GM12874 (cell line): ENCODE measurements around the gene DUSP21.

Experiments used
- TF ChIP-seq, protein P1 (sequence below): IDR thresholded peaks from 2 replicates; pipeline ENCODE4 v1.5.1; 2011; ENCODE audit warnings: low read depth, mild to moderate bottlenecking, control low read depth, low read length, moderate library complexity; ENCODE audit not compliant: insufficient read depth

The DUSP21 gene

DNA sequence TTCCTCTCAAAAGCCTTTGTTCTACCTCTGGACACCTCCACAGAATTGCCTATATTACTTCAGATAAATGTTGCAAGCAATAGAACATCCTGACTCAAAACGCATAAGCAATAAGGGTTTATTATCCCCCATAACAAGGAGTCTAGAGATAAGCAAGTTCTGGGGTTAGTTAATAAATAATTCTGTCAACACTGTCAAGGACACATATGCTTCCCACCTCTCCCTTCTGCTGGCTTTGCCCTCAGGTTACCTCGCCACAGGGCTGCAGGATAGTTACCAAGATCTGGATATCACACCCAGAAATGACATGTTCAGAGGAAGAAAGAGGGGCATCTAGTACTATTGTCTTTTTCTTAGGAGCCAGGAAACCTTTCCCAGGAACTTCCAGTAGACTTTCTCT is 14.0 kb upstream of the DUSP21 start:
- TF ChIP-seq, protein P1, sequence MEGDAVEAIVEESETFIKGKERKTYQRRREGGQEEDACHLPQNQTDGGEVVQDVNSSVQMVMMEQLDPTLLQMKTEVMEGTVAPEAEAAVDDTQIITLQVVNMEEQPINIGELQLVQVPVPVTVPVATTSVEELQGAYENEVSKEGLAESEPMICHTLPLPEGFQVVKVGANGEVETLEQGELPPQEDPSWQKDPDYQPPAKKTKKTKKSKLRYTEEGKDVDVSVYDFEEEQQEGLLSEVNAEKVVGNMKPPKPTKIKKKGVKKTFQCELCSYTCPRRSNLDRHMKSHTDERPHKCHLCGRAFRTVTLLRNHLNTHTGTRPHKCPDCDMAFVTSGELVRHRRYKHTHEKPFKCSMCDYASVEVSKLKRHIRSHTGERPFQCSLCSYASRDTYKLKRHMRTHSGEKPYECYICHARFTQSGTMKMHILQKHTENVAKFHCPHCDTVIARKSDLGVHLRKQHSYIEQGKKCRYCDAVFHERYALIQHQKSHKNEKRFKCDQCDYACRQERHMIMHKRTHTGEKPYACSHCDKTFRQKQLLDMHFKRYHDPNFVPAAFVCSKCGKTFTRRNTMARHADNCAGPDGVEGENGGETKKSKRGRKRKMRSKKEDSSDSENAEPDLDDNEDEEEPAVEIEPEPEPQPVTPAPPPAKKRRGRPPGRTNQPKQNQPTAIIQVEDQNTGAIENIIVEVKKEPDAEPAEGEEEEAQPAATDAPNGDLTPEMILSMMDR, result no peak

DNA sequence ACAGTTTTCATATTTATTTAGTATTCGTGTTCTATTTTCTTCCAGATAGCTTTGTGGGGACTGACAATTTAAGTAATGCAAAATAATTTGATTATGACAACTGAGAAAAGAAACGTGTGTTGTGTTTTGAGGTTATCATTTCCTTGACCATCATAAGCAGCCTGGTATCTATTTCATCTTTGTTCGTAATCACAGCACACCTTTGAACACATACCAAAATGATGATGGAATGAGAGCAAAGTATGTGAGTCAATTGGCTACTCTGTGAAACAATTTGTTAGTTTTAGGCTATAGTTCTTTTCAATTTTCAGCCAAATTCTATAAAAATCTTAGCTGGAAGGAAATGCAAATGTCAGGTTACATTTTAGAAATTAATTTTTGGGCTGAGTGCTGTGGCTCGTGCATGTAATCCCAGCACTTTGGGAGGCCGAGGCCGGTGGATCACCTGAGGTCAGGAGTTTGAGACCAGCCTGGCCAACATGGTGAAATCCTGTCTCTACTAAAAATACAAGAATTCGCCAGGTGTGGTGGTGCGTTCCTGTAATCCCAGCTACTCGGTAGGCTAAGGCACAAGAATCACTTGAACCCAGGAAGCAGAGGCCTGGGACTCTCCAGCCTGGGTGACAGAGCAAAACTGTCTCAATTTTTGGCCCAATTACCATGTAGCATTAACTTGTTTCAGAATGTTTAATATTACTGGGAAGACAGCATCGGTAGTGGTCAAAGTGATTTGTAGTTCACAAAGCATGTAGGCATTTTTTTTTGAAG is 1.1 kb upstream of the DUSP21 start:
- TF ChIP-seq, protein P1, result no peak

DNA sequence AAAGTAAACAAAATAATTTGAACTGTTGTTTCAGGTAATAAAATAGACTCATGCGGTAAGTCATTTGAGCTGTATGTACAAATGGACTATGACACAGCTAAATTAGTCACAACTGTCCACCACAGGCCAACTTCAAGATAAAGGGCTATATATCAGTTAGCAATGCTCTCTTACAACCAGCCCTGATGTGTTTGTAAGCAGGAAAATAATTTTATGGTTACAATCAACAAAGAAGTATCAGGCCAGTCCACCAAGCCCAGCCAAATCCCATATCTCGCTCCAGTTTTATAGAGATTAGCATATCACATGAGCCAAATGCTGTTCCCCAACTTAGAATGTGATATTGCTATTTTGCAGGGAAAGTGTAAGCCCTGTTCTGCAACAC is 511 bp upstream of the DUSP21 start:
- TF ChIP-seq, protein P1, result no peak

DNA sequence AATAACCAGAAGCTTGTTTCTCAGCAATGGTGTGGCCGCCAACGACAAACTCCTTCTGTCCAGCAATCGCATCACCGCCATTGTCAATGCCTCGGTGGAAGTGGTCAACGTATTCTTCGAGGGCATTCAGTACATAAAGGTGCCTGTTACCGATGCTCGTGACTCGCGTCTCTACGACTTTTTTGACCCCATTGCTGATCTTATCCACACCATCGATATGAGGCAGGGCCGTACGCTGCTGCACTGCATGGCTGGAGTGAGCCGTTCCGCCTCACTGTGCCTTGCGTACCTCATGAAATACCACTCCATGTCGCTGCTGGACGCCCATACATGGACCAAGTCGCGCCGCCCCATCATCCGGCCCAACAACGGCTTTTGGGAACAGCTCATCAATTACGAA is 383 bp downstream of the DUSP21 start:
- TF ChIP-seq, protein P1, result no peak

DNA sequence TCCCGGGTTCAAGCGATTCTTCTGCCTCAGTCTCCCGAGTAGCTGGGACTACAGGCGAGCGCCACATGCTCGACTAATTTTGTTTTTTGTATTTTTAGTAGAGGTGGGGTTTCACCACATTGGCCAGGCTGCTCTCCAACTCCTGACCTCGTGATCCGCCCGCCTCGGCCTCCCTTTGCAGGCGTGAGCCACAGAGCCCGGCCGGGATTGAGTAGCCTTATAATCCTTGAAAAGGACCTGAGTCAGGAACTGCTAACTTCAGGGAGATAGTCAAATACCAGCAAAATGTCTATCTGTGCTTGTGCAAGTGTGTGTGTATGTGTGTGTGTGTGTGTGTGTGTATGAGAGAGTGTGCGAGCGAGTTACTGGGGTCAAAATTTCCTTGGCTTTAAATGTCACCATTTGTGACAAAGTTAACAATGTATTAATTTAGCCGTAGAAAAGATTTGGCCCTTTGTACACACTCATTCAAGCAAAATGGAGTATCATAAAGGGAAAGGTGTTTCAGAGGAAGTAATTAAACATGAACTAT is 27.4 kb downstream of the DUSP21 start:
- TF ChIP-seq, protein P1, result no peak

DNA sequence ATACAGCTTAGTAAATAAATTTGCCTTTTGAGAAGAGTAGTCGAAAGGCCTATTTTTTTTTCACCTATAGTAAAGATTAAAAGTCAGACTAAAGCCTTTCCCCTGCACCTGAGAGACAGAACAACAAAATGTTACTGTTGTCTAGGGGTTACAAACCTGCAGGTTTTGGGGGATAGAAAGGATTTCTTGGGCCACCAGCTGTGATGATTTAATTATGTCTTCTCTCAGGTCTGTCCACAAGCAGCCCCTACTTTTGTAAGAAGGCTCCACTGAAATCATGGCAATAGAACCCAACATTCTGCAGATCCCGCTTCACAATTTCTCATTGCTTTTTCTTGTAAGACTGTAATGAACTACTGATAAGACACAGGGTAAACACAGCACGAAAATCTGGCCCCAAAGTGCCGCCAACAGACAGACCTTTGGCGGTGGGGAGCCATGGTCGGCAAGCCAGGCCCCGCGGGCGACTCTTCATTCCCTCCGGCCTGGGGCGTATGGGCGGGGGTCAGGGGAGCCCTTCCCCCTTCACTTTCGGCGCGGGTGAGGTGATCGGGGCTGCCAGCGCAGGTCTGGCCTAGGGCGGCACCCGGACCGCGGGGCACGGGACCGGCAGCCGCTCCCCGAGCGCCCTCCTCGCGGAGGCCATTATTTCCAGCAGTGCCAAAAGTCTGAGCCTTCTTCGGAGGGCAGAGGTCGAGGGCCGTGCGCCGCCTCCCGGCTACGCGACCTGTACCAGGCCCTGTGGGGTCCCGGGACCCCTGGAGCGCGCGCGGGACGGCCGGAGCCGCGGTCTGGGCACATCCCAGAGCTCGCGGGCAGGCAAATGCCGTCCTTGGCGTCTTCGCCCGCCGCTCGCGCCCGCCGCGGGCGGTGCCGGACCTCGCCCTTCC is 28.4 kb downstream of the DUSP21 start:
- TF ChIP-seq, protein P1, result no peak

DNA sequence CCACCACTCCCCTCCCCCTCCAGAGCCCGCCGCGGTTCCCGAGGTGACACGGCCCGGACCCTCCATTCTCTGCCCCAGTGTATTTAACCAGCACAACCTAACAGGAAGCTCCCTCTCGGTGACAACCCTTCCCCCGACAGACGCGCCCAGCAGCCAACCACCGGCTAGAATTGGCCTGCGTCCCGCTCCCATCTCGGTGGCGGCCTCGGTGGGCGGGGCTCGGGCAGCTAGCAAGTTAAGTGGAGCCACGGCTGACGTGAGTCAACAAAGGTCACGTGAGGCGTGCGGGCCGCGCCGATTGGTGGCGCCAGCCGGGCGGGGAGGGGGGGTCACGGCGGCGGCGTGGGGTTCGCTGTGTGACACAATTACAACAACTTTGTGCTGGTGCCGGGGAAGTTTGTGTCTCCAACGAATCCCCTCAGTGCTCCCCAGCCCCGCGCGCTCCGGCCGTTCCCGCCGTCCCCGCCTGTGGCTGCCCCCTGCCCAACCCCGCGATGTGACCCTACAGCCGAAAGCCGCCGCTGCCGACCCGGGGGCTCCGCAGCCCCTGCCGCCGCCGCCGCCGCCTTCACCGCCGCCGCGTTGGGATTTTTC is 29.1 kb downstream of the DUSP21 start, which contains the start of gene KDM6A:
Gene KDM6A (plus strand): TSS at position 368 of the 594 bp plus-strand sequence. CDS start 364 bp downstream, outside the sequence.
- TF ChIP-seq, protein P1, result no peak
